ENCODE results near the gene FBXW7. TPM values are rescaled to one million over a fixed set of nuclear protein-coding genes. Genes with fewer than 3 reads are reported as not detected.

Gene FBXW7
- total and polyA plus RNA-seq, 2 of the 8 experiments (the other 6 are each of a cell fraction or from before 2014, with no cell fraction given), result 6.0 to 26.7 TPM

DNA sequence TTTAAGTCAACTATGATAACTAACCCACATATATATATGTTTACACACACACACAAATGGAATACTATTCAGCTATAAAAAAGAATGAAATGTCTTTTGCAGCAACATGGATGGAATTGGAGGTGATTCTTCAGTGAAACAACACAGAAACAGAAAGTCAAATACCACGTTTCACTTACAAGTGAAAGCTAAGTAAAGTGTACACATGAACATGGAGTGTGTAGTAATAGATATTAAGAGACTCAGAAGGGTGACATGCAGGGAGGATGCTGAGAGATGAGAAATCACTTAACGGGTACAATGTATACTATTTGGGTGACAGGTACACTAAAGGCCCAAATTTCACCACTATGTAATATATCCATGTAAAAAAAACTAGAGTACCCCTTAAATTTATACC is 146.5 kb downstream of the FBXW7 start:
- H3K4me3 ChIP-seq (ENCODE audit: extremely low read depth in 1 of 4, insufficient read depth in 2 of 4, low read depth in 3 of 4, low read length in 4 of 4), result no peak overlapping the region
- no peak overlapping the region for H3K18ac ChIP-seq (ENCODE audit: extremely low read depth, low read length)
- POLR2A ChIA-PET (ENCODE audit: partially characterized antibody), result no interaction called here
- CTCF ChIA-PET (ENCODE audit: partially characterized antibody), result no interaction called here
- WGBS, 2 experiments (ENCODE audit: extremely low coverage in 1 of 2, insufficient coverage in 1 of 2, insufficient read length in 1 of 2, insufficient replicate concordance in 2 of 2, low coverage in 1 of 2, low lambda C conversion rate in 2 of 2, missing lambda C conversion rate in 1 of 2), result 92% methylated on average over 2 of the region's 2 CpGs; no CpG with 5 or more reads in 1 of the 2 experiments
- H2AFZ ChIP-seq (ENCODE audit: low read length), result no peak overlapping the region
- no peaks in the 10 kb centered on the region for H3K9me3 ChIP-seq (ENCODE audit: insufficient read depth in 2 of 2, low read depth in 1 of 2, low read length in 1 of 2)
- no peak overlapping the region for H2AK5ac ChIP-seq (ENCODE audit: low read depth, low read length)
- peaks cover 0 to under 1% of the 10 kb centered on the region in 2 experiments; a peak in 1 of 4 replicates for H3K79me2 ChIP-seq (ENCODE audit: control insufficient read depth in 1 of 2, insufficient read depth in 2 of 2, low read length in 2 of 2)
- H3K4me2 ChIP-seq (ENCODE audit: insufficient read depth in 1 of 2, low read depth in 2 of 2, low read length in 2 of 2), result no peak overlapping the region
- FAIRE-seq, result no peak
- H4K8ac ChIP-seq (ENCODE audit: extremely low read depth, insufficient read depth, low read length), result no peak overlapping the region
- H4K91ac ChIP-seq (replicated peaks; ENCODE audit: insufficient read length, low read length), result no peak overlapping the region
- H3K4ac ChIP-seq (replicated peaks; ENCODE audit: insufficient read length, low read depth, low read length), result no peak overlapping the region
- H4K20me1 ChIP-seq (replicated peaks in 1 of 2; ENCODE audit: control insufficient read depth in 1 of 2, insufficient read depth in 2 of 2, low read length in 2 of 2), result no peaks in the 10 kb centered on the region
- H3K14ac ChIP-seq (ENCODE audit: insufficient read length), result no peak overlapping the region
- H3K27me3 ChIP-seq (replicated peaks in 1 of 4; ENCODE audit: control insufficient read depth in 3 of 4, extremely low read depth in 1 of 4, insufficient read depth in 3 of 4, low read length in 3 of 4), result no peaks in the 10 kb centered on the region
- H3K56ac ChIP-seq (replicated peaks; ENCODE audit: insufficient read length, low read depth, low read length), result no peak overlapping the region
- no peak overlapping the region for H2BK5ac ChIP-seq (ENCODE audit: low read depth, low read length)
- H3K23me2 ChIP-seq (ENCODE audit: low read depth, low read length), result no peaks in the 10 kb centered on the region
- no peak overlapping the region for H2BK15ac ChIP-seq (ENCODE audit: low read length)
- H3K36me3 ChIP-seq (ENCODE audit: control insufficient read depth in 2 of 4, insufficient read depth in 4 of 4, low read length in 3 of 4), result no peaks in the 10 kb centered on the region
- no peak overlapping the region for H3K27ac ChIP-seq (ENCODE audit: low read depth, low read length)
- H2BK20ac ChIP-seq (ENCODE audit: low read length), result no peak overlapping the region
- H4K5ac ChIP-seq (ENCODE audit: insufficient read length, low read depth, low read length), result no peak overlapping the region
- H3K4me1 ChIP-seq (replicated peaks in 1 of 4; ENCODE audit: control insufficient read depth in 3 of 4, insufficient read depth in 4 of 4, low read length in 3 of 4), result no peaks in the 10 kb centered on the region
- no peaks in the 10 kb centered on the region for H3K79me1 ChIP-seq (ENCODE audit: low read depth, low read length)
- no peak overlapping the region for H3K9ac ChIP-seq (replicated peaks in 1 of 4; ENCODE audit: extremely low read depth in 1 of 4, low read depth in 3 of 4, low read length in 3 of 4)
- DNase-seq (ENCODE audit: low read depth in 1 of 2, low spot score in 2 of 2), result no peak
- no peak overlapping the region for H3K23ac ChIP-seq (ENCODE audit: insufficient read length)
- H2BK120ac ChIP-seq (replicated peaks; ENCODE audit: low read depth, low read length), result no peak overlapping the region
- H2BK12ac ChIP-seq (ENCODE audit: low read depth, low read length), result no peak overlapping the region
- no peak for TF ChIP-seq SP2 (IDR thresholded peaks at IDR 0.05; ENCODE audit: low read length)
- TF ChIP-seq SAP30 (IDR thresholded peaks at IDR 0.05; ENCODE audit: insufficient read depth, insufficient replicate concordance, low read length), result no peak
- TF ChIP-seq CREB1 (IDR thresholded peaks at IDR 0.05), result no peak
- no peak for TF ChIP-seq FOSL1 (IDR thresholded peaks at IDR 0.05; ENCODE audit: insufficient read depth, low read depth, low read length)
- TF ChIP-seq ASH2L (IDR thresholded peaks at IDR 0.05; ENCODE audit: low read length), result no peak
- TF ChIP-seq, protein P1, sequence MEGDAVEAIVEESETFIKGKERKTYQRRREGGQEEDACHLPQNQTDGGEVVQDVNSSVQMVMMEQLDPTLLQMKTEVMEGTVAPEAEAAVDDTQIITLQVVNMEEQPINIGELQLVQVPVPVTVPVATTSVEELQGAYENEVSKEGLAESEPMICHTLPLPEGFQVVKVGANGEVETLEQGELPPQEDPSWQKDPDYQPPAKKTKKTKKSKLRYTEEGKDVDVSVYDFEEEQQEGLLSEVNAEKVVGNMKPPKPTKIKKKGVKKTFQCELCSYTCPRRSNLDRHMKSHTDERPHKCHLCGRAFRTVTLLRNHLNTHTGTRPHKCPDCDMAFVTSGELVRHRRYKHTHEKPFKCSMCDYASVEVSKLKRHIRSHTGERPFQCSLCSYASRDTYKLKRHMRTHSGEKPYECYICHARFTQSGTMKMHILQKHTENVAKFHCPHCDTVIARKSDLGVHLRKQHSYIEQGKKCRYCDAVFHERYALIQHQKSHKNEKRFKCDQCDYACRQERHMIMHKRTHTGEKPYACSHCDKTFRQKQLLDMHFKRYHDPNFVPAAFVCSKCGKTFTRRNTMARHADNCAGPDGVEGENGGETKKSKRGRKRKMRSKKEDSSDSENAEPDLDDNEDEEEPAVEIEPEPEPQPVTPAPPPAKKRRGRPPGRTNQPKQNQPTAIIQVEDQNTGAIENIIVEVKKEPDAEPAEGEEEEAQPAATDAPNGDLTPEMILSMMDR (IDR thresholded peaks at IDR 0.05; ENCODE audit: control extremely low read depth in 1 of 3, insufficient read depth in 1 of 3, low read depth in 1 of 3, low read length in 3 of 3), result no peak
- no peak for TF ChIP-seq NRF1 (IDR thresholded peaks at IDR 0.05; ENCODE audit: low read depth, low read length)
- TF ChIP-seq SIN3A (conservative IDR thresholded peaks at IDR 0.05 in 1 of 2, IDR thresholded peaks at IDR 0.05 in 1 of 2; ENCODE audit: low read depth in 1 of 2, low read length in 2 of 2), result no peak
- no peak for TF ChIP-seq RXRA (IDR thresholded peaks at IDR 0.05; ENCODE audit: insufficient read depth, low read depth, low read length)
- no peak for TF ChIP-seq SP4 (IDR thresholded peaks at IDR 0.05; ENCODE audit: low read length)
- TF ChIP-seq RFX5 (IDR thresholded peaks at IDR 0.05; ENCODE audit: borderline replicate concordance, low read depth, low read length), result no peak
